Panc1 (cell line): ENCODE data around the gene PEDS1. TPM values are rescaled to one million over a fixed set of nuclear protein-coding genes. Genes with fewer than 3 reads are reported as not detected.

Experiments
- ATAC-seq: fragments of 200-7000 bp; cut with Tn5 transposase; 2 replicates; pipeline ENCODE4 v1.9.1; 2020; ENCODE audit warnings: mild to moderate bottlenecking, moderate library complexity
- BruUV-seq: library from RNA; stranded (reverse); fragments of 400-500 nt; replicated peaks from 2 replicates; lab custom pipeline; 2021; lab: Mats Ljungman, UMichigan
- CTCF ChIA-PET: fragments of 300-600 bp; sonication (Branson Sonifier 250); formaldehyde crosslinking; loops from one replicate; lab custom pipeline; 2022; ENCODE audit warnings: antibody characterized with exemption; lab: Charles Lee
- POLR2A ChIA-PET: fragments of 300-600 bp; sonication (Branson Sonifier 250); formaldehyde crosslinking; loops from one replicate; lab custom pipeline; 2022; ENCODE audit warnings: antibody characterized with exemption; lab: Charles Lee
- DNase-seq: peaks from one replicate; pipeline ENCODE4 v3.0.0-alpha.2; 2010; ENCODE audit warnings: low read depth, low spot score
- H3K27ac ChIP-seq: 2 replicates; pipeline ENCODE4 v1.5.1; 2011; ENCODE audit warnings: mild to moderate bottlenecking, low read length, inconsistent platforms
- H3K27me3 ChIP-seq: fragments of 200-500 bp; sonication (Bioruptor generic); 2 replicates; pipeline ENCODE4 v1.6.0; 2014; ENCODE audit warnings: low read length, inconsistent platforms; ENCODE audit not compliant: control insufficient read depth, insufficient read depth
- H3K36me3 ChIP-seq: fragments of 200-500 bp; sonication (Bioruptor generic); 2 replicates; pipeline ENCODE4 v1.5.1; 2014; ENCODE audit warnings: inconsistent platforms, mild to moderate bottlenecking, low read length, moderate library complexity; ENCODE audit not compliant: control insufficient read depth, insufficient read depth
- H3K4me1 ChIP-seq: 2 replicates; pipeline ENCODE4 v1.5.1; 2011; ENCODE audit warnings: inconsistent platforms, mild to moderate bottlenecking, low read length, moderate library complexity; ENCODE audit not compliant: control insufficient read depth, insufficient read depth
- H3K4me3 ChIP-seq, 2 experiments: 2 replicates each; pipeline ENCODE4 v1.5.1; 2011 to 2012; ENCODE audit warnings: low read depth in 2 of 2, low read length in 2 of 2, mild to moderate bottlenecking in 2 of 2, inconsistent platforms in 1 of 2, moderate library complexity in 1 of 2
- H3K9me3 ChIP-seq: fragments of 200-500 bp; sonication (Bioruptor generic); 2 replicates; pipeline ENCODE4 v1.5.1; 2014; ENCODE audit warnings: low read depth, mild to moderate bottlenecking, inconsistent platforms, low read length, moderate library complexity; ENCODE audit not compliant: control insufficient read depth, insufficient read depth
- CTCF ChIP-seq: fragments of 450-650 bp; IDR thresholded peaks from 2 replicates; pipeline ENCODE4 v1.5.1; 2017; ENCODE audit warnings: mild to moderate bottlenecking
- POLR2AphosphoS5 ChIP-seq: IDR thresholded peaks from 2 replicates; pipeline ENCODE4 v1.6.1; 2012; ENCODE audit warnings: mild to moderate bottlenecking, low read depth, low read length, moderate library complexity
- REST ChIP-seq, 2 experiments: IDR thresholded peaks; 2 replicates each; pipeline ENCODE4 v1.6.1; 2011 to 2012; ENCODE audit warnings: low read depth in 2 of 2, control low read depth in 1 of 2, low read length in 1 of 2, mild to moderate bottlenecking in 1 of 2, moderate library complexity in 1 of 2; ENCODE audit not compliant: insufficient read depth in 1 of 2
- SIN3A ChIP-seq: IDR thresholded peaks from 2 replicates; pipeline ENCODE4 v1.6.1; 2012; ENCODE audit warnings: low read depth, mild to moderate bottlenecking, low read length, moderate library complexity, borderline replicate concordance; ENCODE audit not compliant: insufficient read depth
- TCF7L2 ChIP-seq: IDR thresholded peaks from 2 replicates; pipeline ENCODE4 v1.6.1; 2011; ENCODE audit warnings: mild to moderate bottlenecking, low read depth, low read length, inconsistent platforms
- in situ Hi-C: cut with HindIII; loops from 2 replicates; pipeline ENCODE4 v1.10.0; 2016; ENCODE audit warnings: low sequenced_read_pairs, low pct_unique_long_range_greater_than_20kb
- intact Hi-C: fragments of 100-400 bp; cut with micrococcal nuclease; formaldehyde crosslinking; loops from one replicate; pipeline ENCODE4 v1.10.0; 2022; ENCODE audit not compliant: unreplicated experiment
- total RNA-seq: library from RNA; stranded (reverse); gene quantifications from one replicate; pipeline ENCODE4 v1.2.1, GENCODE V29; 2021; ENCODE audit not compliant: unreplicated experiment

PEDS1 gene
- total RNA-seq, 1 experiment from 2014 or later, result 88.9 TPM

DNA sequence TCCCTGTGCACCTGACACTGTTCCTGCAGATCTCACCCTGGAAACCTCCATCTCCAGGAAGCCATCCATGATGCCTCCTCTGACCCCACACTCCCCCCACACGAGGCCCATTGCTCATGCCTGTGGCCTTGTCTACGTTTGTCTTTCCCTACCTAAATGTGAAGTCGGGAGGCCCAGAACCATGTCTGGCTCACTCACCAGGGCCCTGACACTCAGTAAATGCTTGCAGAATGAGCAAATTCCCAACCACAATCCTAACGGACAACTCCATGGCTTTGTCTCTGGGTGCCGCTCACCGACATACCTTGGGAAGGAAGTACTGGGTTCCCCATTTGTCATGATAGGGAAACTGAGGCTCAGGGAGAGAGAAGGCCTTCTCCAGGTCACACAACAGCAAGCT is 7.3 kb downstream of the PEDS1 start:
- H3K36me3 ChIP-seq, result peaks cover 21% of the 10 kb centered on the region
- H3K27me3 ChIP-seq, result no peaks in the 10 kb centered on the region
- in situ Hi-C loops, result no loop called here
- DNase-seq (no peak), ATAC-seq (no peak)
- CTCF ChIA-PET, result no interaction called here
- POLR2A ChIA-PET, result no interaction called here
- no peaks in the 10 kb centered on the region for H3K9me3 ChIP-seq
- TF ChIP-seq CTCF, result no peak
- no peak for TF ChIP-seq POLR2AphosphoS5
- no peak for TF ChIP-seq REST (IDR thresholded peaks at IDR 0.05; ENCODE audit: insufficient read depth in 1 of 2, low read depth in 2 of 2, low read length in 1 of 2)
- TF ChIP-seq TCF7L2, result no peak
- TF ChIP-seq SIN3A, result no peak
- intact Hi-C loops, result no loop called here
- H3K27ac ChIP-seq, result peak overlapping the region; percentile 74
- BruUV-seq, result no TSS peak
- no peak overlapping the region for H3K4me3 ChIP-seq
- H3K4me1 ChIP-seq, result peaks cover 85% of the 10 kb centered on the region

DNA sequence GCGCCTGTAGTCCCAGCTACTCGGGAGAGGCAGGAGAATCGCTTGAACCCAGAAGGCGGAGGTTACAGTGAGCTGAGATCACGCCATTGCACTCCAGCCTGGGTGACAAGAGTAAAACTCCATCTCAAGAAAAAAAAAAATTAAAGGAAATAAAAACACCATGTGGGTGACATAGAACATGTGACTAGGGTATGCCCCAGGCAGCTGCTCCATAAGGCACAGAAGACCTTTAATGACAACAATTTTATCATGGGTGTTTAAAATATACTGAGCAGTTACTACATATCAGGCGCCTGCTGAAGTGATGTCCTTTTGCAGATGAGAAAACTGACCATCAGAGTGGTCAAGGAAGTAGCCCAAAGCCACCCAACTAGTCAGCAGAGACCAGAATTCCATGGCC is 8.0 kb downstream of the PEDS1 start:
- ATAC-seq (no peak), DNase-seq (no peak)
- Histone ChIP-seq H3K27me3 (no peaks in the 10 kb centered on the region), H3K27ac (peak overlapping the region; percentile 74), H3K36me3 (peaks cover 20% of the 10 kb centered on the region), H3K4me3 (no peak overlapping the region), H3K4me1 (peaks cover 85% of the 10 kb centered on the region), H3K9me3 (no peaks in the 10 kb centered on the region)
- intact Hi-C loops, result no loop called here
- in situ Hi-C loops, result no loop called here
- no TSS peak for BruUV-seq
- TF ChIP-seq SIN3A (no peak), REST (IDR thresholded peaks at IDR 0.05; ENCODE audit: insufficient read depth in 1 of 2, low read depth in 2 of 2, low read length in 1 of 2) (no peak), POLR2AphosphoS5 (no peak), CTCF (no peak), TCF7L2 (no peak)
- CTCF ChIA-PET, result interaction anchor here (0.7 kb wide), 1 partner anchor 33 kb away, joined by 3 read pairs; no protein-coding TSS in a partner anchor
- POLR2A ChIA-PET, result no interaction called here
